ENCODE results near the gene MLYCD.

The MLYCD gene

GRCh38 chr16:83958137-83958845 lies 59.4 kb downstream of the MLYCD start:
- no peak for DNase-seq

GRCh38 chr16:83958846-83959565 lies 60.1 kb downstream of the MLYCD start:
- DNase-seq: no peak

- DNase-seq: no peak
Observed at GRCh38 chr16:83959656-83960434, 60.9 kb downstream of the MLYCD start.

GRCh38 chr16:83960521-83961249 lies 61.8 kb downstream of the MLYCD start:
- DNase-seq: no peak

- DNase-seq: no peak
Observed at GRCh38 chr16:83961591-83961990, 62.7 kb downstream of the MLYCD start.

GRCh38 chr16:83963277-83964119 lies 64.6 kb downstream of the MLYCD start:
- no peak for DNase-seq

GRCh38 chr16:83964684-83965443 lies 65.9 kb downstream of the MLYCD start:
- no peak for DNase-seq

GRCh38 chr16:83965444-83966152 lies 66.7 kb downstream of the MLYCD start:
- no peak for DNase-seq

GRCh38 chr16:83966153-83966696 lies 67.3 kb downstream of the MLYCD start:
- no peak for DNase-seq

GRCh38 chr16:83967091-83967490 lies 68.2 kb downstream of the MLYCD start:
- DNase-seq: no peak

GRCh38 chr16:83967838-83968305 lies 69.0 kb downstream of the MLYCD start, which contains the start of gene NECAB2:
Gene NECAB2 (plus strand): TSS chr16:83968244. CDS start chr16:83968649, 405 bp downstream.
- DNase-seq: no peak

- no peak for DNase-seq
Observed at GRCh38 chr16:83968306-83968851, 69.5 kb downstream of the MLYCD start.

GRCh38 chr16:83968891-83969649 lies 70.2 kb downstream of the MLYCD start:
- DNase-seq: no peak

- no peak for DNase-seq
Observed at GRCh38 chr16:83969771-83970429, 71.0 kb downstream of the MLYCD start.

- DNase-seq: no peak
Observed at GRCh38 chr16:83970430-83970815, 71.5 kb downstream of the MLYCD start.

- DNase-seq: no peak
Observed at GRCh38 chr16:83971165-83972130, 72.5 kb downstream of the MLYCD start.

All from activated CD4-positive, alpha-beta T cell treated with anti-CD3 and anti-CD28 coated beads for 4 hours (primary cell).